Right lobe of liver (tissue), 6 donors: ENCODE measurements around the gene SEL1L. TPM values are rescaled to one million over a fixed set of nuclear protein-coding genes. Genes with fewer than 3 reads are reported as not detected.

ENCODE experiments used
- ATAC-seq, 4 donors: fragments of 200-7000 bp; cut with Tn5 transposase; one replicate each; pipeline ENCODE4 v1.9.1; 2020; ENCODE audit warnings: mild to moderate bottlenecking in 4 of 4, moderate library complexity in 4 of 4
- DNase-seq, 3 donors: peaks; one replicate each; pipeline ENCODE4 v3.0.0-alpha.2; 2020
- H3K27ac ChIP-seq, 3 donors: fragments of 200-600 bp; one replicate each; pipeline ENCODE4 v1.8.0; 2022
- H3K27me3 ChIP-seq, 2 donors: fragments of 200-600 bp; one replicate each; pipeline ENCODE4 v1.8.0; 2022
- H3K36me3 ChIP-seq, 4 donors: fragments of 200-600 bp; sonication (generic) in 1 of 4; one replicate each; pipeline versions ENCODE4 v1.5.1 to v1.8.0; 2017 to 2022; ENCODE audit warnings: control low read depth in 1 of 4
- H3K4me1 ChIP-seq, 4 donors: fragments of 200-600 bp; sonication (generic) in 1 of 4; one replicate each; pipeline versions ENCODE4 v1.5.1 to v1.8.0; 2017 to 2022; ENCODE audit warnings: control low read depth in 1 of 4
- H3K4me3 ChIP-seq, 3 donors: fragments of 200-600 bp; one replicate each; pipeline ENCODE4 v1.8.0; 2022
- H3K9me3 ChIP-seq, 4 donors: fragments of 200-600 bp; sonication (generic) in 1 of 4; one replicate each; pipeline versions ENCODE4 v1.5.1 to v1.8.0; 2017 to 2022; ENCODE audit warnings: control low read depth in 1 of 4
- CTCF ChIP-seq, 4 donors: fragments of 200-600 bp in 3 of 4; fragments of 450-650 bp in 1 of 4; IDR thresholded peaks; one replicate each; pipeline versions ENCODE4 v1.5.1 to v1.8.0; 2016 to 2022; ENCODE audit warnings: antibody characterized with exemption in 4 of 4, mild to moderate bottlenecking in 2 of 4
- POLR2A ChIP-seq: fragments of 450-650 bp; IDR thresholded peaks from one replicate; pipeline ENCODE4 v1.6.1; 2017; ENCODE audit warnings: antibody characterized with exemption, mild to moderate bottlenecking
- WGBS: methylation state at CpG from one replicate; pipeline ENCODE4 v1.1.6; 2018; ENCODE audit warnings: low coverage, low lambda C conversion rate; ENCODE audit not compliant: insufficient coverage; ENCODE audit errors: missing lambda C conversion rate; 5-methylcytosine and 5-hydroxymethylcytosine counted together
- intact Hi-C, 2 donors: fragments of 100-400 bp; cut with DNase I; formaldehyde crosslinking; loops; one replicate each; pipeline versions ENCODE4 v1.11.2 to v1.14.1; 2022
- total RNA-seq, 6 experiments: library from RNA; depleted of rRNA in 2 of 6; stranded (reverse); fragments of >200 nt in 2 of 6; fragmentation: NEBNext Ultra II Directional in 3 of 6; extraction: Animal tissue kit (Norgen Biotek cat#: 25700) in 3 of 6; gene quantifications; one replicate each; pipeline versions ENCODE4 v1.1.0 to v1.2.4, GENCODE V29; 2016 to 2023
- donor health status: DM: no; HTN: yes; CAD: no.
- donor health status: DM: no; HTN: no; CAD: no.
- donor health status: DM: no; HTN: no; CAD: no.
- donor health status: DM: no; HTN: yes; CAD: no.
- donor health status: DM: no; HTN: yes; CAD: no.

SEL1L gene
- total RNA-seq, 6 experiments from 2014 or later: 60.7 to 146 (median 123) TPM

DNA sequence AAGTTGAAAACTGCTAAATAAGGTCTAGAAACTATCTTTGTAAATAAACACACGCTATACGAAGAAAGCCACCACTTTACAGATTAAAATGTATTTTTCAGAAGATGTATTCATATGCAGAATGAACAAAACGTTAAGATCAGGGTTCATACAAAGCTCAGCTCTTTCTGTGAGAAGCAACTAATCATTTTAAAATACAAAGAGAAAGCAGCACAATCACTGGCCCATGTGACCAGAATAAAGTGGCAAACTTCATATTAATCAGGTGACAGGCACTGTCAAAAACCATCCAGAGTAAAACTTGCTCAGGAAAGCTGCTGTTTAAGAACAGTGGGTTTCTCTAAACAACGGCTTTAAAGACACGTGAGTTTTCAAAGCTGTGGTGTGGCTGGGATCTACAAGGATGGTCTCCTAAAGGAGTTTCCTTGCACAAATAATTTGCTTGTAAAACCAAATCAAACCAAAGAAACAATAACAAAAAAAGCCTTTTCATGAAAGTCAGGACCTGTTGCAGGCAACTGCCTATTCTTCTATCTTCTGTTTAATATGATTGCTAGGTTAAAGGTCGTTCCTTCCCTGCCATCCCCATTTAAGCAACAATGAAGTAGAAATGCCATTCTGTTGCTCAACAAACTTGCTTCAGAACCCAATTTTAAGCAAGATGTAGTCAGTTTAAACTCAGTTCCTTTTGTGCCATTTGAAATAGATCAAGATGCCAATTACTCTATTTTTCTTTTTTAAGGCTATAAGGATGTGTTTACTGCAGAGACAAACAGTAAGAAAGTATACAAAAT lies 22.3 kb downstream of the SEL1L start:
- H3K27ac ChIP-seq: peak overlapping the region in 2 of 3 donors; percentile 3 to 56
- 37% methylated on average over 6 of the region's 6 CpGs for WGBS
- peaks cover 0 to 48% (median 14%) of the 10 kb centered on the region in 4 donors for H3K4me1 ChIP-seq
- no peak overlapping the region for H3K4me3 ChIP-seq
- intact Hi-C loops: no loop called here
- DNase-seq (no peak), ATAC-seq (peak; percentile 62 to 81 (median 72))
- H3K27me3 ChIP-seq: no peaks in the 10 kb centered on the region
- H3K36me3 ChIP-seq: peaks cover 0 to 12% (median under 1%) of the 10 kb centered on the region in 4 donors
- H3K9me3 ChIP-seq: no peaks in the 10 kb centered on the region
- TF ChIP-seq CTCF (IDR thresholded peaks at IDR 0.05): no peak
- TF ChIP-seq POLR2A: no peak

GRCh38 chr14:81509838-81510452 lies 23.7 kb downstream of the SEL1L start:
- no peak for DNase-seq
- peaks cover 0 to 23% (median 7%) of the 10 kb centered on the region in 4 donors for H3K36me3 ChIP-seq
- peak in 1 of 4 donors; percentile 8 for ATAC-seq
- no peak overlapping the region for H3K4me3 ChIP-seq
- no peaks in the 10 kb centered on the region for H3K27me3 ChIP-seq
- 36% methylated on average over 6 of the region's 6 CpGs for WGBS
- H3K9me3 ChIP-seq: no peaks in the 10 kb centered on the region
- TF ChIP-seq POLR2A (no peak), CTCF (IDR thresholded peaks at IDR 0.05) (no peak)
- peak overlapping the region in 1 of 3 donors; percentile 4 for H3K27ac ChIP-seq
- intact Hi-C loops: no loop called here
- peaks cover 0 to 37% (median 11%) of the 10 kb centered on the region in 4 donors for H3K4me1 ChIP-seq

- DNase-seq (no peak), ATAC-seq (no peak)
- 94% methylated on average over 5 of the region's 5 CpGs for WGBS
- peaks cover 0 to 37% (median 11%) of the 10 kb centered on the region in 4 donors for H3K4me1 ChIP-seq
- H3K36me3 ChIP-seq: peaks cover 0 to 30% (median 7%) of the 10 kb centered on the region in 4 donors
- H3K9me3 ChIP-seq: no peaks in the 10 kb centered on the region
- H3K27me3 ChIP-seq: no peaks in the 10 kb centered on the region
- intact Hi-C loops: no loop called here
- H3K27ac ChIP-seq: no peak overlapping the region
- TF ChIP-seq CTCF (IDR thresholded peaks at IDR 0.05) (no peak), POLR2A (no peak)
- H3K4me3 ChIP-seq: no peak overlapping the region
Observed at GRCh38 chr14:81509321-81509720, 24.3 kb downstream of the SEL1L start.

DNA sequence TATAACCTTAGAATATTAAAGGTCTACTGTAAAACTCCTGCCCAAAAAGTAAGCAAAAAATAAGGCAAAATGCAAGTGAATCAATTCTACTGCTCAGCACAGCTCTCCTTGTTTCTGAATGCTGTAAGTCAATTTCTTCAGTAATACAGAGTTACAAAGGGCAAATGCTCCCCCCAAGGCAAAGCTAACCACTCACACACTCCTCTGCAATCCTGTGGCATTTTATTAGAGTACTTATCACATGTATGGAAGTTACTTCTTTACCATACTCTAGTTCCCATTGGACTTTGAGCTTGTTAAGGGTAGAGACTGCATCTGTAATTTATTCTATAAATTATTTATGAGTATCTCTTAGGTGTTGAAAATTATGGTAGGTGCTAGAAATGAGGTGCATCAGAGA lies 27.2 kb downstream of the SEL1L start:
- Histone ChIP-seq H3K27me3 (no peaks in the 10 kb centered on the region), H3K9me3 (no peaks in the 10 kb centered on the region), H3K36me3 (peaks cover 5 to 58% (median 24%) of the 10 kb centered on the region in 4 donors), H3K27ac (no peak overlapping the region), H3K4me1 (peaks cover 0 to 20% (median 5%) of the 10 kb centered on the region in 4 donors), H3K4me3 (no peak overlapping the region)
- intact Hi-C loops: no loop called here
- DNase-seq (no peak), ATAC-seq (no peak)
- TF ChIP-seq CTCF (IDR thresholded peaks at IDR 0.05) (no peak), POLR2A (no peak)
